ENCODE measurements around the gene DDX59.
"Not testable (repeated sequence)": the region's sequence is repeated elsewhere in the genome, so short reads cannot be mapped to it uniquely, and the experiment has no call there.

Gene DDX59

DNA sequence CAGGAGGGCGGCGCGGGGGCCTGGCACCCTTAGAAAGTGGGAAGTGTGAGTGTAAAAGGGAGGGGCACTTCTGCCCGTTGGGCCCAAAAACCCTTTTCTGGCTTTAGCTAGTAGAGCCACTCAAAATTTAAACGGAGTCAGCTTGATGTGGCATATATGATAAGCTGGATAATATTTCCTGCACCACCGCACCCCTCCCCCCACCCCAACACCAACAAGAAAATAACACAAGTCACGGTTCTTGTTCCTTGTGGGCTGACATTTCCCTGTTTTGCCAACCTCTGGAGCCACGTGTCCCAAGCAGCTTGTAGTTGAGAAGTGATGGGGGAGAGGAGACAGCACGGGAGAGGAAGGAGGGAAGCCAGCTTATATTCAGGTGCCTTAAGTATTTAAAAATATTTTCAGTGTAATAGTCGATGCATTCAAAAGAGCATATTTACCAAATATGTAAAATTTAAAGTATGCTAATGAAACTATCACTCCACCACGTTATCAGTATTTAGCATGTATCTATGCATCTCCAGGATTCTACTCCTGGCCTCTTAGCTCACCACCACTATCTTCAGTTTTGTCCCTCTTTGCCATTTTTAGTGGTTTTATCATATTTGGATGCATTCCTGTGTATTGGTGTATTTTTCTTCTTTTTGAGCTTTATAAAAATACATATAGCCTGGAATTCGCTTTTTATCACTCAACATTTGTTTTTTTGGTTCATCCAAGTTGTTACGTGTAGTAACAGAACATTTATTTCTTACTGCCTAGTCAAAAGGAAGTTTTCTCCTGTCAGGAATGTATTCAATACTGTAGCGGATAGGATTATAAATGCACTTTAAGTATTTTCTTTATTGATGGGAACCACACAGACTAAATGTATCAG lies 773 bp upstream of the DDX59 start:
- DNase-seq, result peak; percentile 49

DNA sequence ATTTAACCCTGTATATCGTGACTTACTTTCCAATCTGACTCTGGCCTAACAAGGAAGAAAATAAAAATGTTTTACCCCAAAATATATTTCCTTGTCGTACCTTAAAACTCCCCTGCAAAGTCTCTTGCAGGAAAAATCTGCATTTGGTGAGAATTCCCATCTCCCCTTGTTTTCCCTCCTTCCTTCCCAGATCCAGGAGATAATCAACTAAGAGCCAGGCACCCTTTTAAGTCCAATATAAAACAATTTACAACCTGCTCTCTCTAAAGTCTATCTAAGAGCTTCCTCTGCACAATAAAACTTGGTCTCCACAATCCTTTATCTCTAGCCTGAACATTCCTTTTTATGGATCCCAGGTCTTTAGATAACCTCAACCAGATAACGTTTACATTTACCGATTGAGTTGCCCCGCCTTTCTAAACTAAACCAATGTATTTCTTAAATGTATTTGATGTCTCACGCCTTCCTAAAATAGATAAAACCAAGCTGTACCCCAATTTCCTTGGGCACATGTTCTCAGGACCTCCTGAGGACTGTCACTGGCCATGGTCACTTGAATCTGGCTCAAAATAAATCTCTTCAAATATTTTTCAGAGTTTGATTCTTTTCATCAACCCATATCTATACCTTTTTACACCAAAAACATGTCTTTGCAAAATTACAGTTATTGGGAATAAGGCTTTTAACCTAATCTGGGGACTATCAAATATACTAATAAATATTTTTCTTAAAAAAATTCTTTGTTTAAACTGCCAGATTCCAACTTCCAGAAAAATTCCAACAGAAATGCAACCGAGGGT lies 993 bp downstream of the DDX59 start:
- no peak for DNase-seq

DNA sequence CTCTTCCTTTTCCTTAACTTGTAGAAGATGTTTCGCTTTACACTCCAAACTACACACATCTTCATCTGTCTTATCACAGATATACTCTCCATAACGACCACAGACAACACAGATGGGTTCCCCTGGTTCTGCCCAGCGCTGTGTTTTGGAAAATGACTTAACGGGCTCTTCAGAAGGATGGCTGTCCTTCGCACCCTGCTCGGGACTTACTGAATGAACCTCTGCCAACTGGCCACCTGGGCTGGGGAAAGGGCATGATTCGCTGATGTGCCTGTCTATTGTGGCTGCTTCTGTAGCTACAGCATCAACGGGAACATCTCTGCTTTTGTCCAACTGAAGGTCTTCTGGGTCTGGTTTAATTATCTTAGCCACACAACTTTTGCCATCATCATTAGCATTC lies 3.4 kb downstream of the DDX59 start:
- no peak for DNase-seq

DNA sequence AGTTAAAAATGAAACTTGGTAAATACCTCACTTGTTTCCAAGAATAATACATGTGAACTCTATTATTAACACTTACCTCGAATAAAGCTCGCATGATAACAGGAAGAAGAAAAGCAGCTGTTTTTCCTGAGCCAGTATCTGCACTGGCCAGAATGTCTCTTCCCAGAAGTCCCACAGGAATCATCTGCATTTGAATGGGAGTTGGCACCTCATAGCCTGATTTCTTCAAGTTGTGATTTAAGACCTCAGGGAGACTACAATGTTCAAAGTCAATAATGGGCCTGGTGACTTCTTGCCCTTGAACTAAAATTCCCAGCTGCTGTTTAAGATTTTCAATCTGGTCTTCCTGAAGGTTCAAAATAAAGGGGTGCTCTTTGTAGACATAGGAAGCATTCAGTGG lies 3.8 kb downstream of the DDX59 start:
- DNase-seq, result no peak

DNA sequence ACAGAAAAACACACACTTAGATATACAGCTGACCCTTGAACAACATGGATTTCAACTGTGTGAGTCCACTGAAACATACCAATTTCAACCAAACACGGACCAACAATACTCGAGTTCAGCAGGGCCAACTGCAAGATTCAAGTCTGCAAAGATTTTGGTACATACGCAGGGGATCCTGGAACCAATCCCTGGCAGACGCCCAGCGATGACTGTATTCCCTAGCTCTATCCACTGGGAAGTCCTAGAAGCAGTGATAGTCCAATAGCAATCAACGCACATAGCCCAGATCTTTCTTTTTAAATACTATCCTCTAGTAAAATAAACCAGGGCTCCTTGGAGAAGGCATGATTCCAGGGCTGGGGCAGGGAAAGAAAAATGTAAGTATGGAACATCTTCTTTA lies 9.0 kb downstream of the DDX59 start:
- DNase-seq, result no peak

DNA sequence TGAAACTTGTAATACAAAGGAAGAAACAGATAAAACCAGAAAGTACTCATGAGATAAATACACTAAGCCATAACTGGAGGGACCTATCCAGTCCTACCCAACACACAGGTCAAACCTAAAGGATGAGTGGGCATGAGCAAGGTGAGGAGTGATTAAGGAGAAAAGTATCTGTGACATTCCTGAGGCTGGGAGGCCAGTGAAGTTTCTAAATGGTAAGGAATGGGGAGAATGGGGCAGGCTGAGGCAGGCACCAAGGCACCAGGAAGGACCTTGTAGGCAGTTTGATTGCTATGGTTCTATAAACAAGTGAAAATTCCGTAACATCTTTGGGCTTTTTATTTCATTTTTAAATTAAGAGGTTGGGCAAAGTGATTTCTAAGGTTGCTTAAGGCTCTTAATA lies 10.4 kb downstream of the DDX59 start:
- no peak for DNase-seq

DNA sequence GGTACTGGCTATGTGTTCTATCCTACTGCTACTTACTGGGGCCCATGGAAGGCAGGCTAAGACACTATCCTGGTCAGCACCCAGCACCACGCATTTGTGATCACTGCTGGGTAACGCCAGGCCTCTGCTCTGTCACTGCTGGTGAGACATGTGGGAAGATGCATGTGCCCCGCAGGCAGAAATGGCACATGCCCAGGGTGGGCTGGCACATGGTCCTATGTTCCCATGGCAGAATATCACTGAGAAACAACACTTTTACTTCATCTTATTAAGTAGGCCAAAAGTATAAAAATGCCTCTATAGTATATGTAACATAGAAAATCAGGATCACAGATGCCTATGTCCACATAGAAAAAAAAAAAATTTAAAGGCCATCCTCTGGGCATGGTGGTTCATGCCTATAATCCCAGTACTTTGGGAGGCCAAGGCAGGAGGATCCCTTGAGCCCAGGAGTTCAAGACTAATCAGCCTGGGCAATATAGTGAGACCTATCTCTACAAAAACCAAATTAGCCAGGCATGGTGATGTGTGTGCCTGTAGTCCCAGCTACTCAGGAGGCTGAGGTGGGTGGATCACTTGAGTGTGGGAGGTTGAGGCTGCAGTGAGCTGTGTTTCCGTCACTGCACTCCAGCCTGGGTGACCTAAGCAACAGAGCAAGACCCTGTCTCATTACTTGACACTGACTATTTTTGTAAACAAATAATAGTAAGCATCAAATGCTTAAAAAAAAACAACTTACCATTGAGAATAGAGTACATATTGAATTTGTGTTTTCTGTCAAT lies 11.5 kb downstream of the DDX59 start:
- DNase-seq, result no peak

DNA sequence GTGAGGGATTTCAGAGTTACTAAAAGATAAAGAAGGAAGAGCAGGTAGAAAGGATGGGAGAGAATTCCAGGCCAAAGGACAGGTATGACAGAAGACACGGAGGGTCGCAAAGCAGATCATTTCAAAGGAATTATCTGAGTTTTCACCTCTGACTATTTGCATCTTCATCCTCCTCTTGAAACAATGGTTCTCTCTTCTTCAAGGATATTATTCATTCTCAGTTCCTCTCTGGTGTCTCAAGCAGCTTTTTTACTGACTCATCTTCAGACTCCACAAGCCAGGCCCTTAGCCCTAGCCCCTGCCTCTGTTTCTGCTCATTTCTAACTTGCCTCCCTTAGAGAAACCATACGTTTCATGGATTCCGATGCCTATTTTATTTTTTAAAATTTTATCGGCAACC lies 15.0 kb downstream of the DDX59 start:
- DNase-seq, result no peak

DNA sequence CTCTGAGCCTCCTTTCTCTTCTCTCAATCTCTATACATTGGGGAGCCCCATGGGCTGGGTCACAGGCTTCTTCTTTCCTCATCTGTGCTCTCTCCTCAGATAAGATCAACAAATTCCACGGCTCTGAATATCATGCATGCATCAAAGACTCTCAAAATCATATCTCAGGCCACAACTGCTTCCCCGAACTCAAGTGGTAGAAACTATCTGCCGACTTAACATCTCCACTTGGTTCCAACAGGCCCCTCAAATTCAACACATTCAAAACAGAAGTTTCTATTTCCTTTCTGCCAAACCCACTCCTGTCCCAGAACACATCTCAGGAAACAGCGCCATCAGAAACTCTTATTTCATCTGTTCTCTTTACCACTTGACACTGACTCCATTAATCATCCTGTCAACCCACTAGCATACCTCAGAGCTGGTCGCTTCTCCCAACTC lies 16.7 kb downstream of the DDX59 start:
- no peak for DNase-seq

DNA sequence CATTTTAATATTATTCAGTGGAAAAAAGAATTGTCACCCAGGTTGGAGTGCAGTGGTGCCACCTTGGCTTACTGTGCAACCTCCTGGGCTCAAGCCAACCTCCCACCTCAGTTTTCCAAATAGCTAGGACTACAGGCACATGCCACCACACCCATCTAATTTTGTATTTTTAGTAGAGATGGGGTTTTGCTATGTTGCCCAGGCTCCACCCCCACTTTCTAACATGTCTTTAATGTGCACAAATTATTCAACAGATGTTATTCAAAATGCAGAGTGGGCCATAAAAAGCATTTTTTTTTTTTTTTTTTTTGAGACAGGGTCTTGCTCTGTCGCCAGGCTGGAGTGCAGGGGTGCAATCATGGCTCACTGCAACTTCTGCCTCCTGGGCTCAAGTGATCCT lies 17.3 kb downstream of the DDX59 start:
- no peak for DNase-seq

DNA sequence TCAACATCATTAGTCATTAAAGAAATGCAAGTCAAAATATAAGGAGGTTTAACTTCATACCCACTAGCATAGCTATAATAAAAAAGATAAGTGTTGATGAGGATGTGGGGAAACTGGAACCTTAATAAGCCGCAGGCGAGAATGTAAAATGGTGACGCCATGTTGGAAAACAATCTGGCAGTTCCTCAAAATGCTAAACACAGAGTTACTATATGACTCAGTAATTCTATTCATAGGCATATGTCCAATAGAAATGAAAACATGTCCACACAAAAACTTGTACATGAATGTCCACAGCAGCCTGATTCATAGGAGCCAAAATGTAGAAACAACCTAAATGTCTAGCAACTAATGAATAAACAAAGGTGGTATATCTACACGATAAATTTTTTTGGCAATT lies 23.2 kb downstream of the DDX59 start:
- DNase-seq, result no peak

DNA sequence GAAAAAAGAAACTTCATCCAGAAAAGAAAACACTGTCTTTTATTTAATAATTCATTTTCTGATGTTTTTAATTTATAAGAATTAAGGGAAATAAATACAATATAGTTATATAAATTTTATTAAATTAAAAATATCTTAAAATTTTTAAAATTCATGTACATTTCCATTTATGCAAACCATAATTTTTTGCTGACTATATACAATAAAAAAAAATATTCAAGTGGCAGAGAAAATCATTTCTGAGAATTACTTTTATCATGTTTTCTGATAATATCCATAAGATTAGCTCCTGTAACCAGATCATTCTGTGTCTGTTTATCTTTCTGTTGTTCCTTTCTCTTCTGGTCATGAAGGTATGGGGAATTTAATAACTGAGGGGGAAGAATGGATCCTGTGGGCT lies 25.7 kb downstream of the DDX59 start:
- no peak for DNase-seq

DNA sequence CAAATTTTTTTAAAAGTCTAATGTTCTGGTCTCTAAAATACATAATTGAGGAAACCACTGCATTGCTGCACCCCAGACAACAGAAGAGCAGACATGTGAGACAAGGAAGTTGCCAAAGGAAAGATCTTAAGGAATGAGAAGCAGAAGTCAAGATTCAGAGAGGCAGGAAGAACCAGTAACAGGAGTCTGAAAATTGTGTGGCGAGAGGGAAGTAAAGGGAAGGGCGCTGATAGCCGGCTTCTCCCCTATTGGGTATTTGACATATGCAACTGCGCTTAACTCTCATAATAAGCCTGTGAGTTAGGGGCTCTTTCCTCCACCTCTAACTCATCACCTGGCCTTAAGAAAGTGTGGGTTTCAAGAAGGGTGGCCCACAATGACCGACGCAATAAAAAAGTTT lies 27.2 kb downstream of the DDX59 start:
- no peak for DNase-seq

DNA sequence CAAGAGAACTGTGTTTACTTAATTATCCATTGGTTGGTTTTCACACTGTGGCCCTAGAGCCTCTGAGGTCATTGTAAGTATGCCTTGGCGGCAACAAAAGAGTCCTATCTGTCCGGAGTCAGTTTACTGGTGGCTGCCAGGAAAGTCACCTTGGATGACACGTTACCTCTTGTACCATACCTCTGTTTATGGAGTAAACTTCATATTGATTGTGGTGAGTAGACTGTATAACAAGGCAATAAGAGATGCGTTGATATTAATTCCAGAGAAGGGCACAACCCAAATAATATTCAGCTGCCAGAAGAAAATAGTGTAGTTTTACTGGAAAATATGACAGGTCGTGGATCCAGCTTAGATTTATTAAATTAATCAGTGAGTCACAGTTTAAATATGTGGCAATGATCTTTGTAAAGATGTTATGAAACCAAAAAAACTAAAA lies 28.7 kb downstream of the DDX59 start:
- no peak for DNase-seq

DNA sequence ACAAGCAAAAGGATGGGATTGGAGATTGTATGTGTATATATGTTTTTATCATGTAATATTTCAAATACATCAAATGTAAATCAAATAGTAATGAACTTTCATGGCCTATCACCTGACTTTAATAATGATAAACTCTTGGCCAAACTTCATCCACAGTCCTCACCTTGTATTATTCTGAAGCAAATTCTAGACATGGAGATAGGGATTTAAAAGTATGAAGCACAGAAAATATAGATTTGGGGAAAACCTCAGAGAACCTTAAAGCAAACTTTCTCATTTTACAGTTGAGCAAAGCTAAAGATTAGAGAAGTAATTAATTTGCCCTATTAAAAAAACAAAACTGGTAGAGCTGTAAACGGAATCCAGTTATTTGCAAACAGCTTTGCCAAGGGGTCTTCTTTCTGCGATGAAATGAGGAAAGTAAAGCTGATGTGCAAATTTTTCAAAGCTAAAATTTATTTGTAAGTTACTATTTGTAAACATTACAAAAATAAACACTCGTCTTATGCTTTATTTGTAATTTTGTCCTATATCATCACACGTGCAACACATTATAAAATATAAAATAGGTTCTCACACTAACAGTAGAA lies 29.2 kb downstream of the DDX59 start:
- no peak for DNase-seq

DNA sequence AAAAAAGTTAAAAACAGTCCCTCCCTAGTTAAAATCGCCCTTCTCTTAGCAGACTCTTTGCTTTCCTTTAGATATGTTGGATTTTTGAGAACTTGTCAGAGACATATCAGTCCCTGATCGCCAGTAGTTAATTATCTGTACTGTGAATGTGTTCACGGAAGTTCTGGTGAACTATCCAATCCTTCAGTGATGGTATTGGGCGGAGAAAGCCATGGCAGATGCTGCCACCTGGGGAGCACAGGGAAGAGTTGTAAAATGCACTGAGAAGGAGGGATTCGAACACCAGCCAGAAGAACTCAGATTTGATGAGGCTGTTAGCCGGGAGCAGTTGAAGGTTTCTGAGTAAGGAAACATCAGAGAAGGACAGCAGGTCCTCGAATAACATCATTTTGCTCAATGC lies 31.6 kb downstream of the DDX59 start:
- DNase-seq, result no peak

DNA sequence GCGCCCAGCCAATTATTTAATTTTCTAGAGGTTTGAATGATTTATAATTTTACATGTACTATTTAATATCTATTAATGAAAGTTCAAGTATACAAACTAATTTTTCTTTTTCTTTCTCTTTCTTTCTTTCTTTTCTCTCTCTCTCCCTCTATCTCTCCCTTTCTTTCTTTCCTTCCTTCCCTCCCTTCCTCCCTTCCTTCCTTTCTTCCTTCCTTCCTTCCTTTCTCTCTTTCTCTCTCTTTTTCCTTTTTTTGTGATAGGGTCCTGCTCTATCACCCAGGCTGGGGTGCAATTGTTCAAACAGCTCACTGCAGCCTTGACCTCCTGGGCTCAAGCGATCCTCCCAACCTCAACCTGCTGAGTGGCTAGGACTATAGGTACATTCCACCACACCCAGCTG lies 33.0 kb downstream of the DDX59 start:
- DNase-seq, result no peak

DNA sequence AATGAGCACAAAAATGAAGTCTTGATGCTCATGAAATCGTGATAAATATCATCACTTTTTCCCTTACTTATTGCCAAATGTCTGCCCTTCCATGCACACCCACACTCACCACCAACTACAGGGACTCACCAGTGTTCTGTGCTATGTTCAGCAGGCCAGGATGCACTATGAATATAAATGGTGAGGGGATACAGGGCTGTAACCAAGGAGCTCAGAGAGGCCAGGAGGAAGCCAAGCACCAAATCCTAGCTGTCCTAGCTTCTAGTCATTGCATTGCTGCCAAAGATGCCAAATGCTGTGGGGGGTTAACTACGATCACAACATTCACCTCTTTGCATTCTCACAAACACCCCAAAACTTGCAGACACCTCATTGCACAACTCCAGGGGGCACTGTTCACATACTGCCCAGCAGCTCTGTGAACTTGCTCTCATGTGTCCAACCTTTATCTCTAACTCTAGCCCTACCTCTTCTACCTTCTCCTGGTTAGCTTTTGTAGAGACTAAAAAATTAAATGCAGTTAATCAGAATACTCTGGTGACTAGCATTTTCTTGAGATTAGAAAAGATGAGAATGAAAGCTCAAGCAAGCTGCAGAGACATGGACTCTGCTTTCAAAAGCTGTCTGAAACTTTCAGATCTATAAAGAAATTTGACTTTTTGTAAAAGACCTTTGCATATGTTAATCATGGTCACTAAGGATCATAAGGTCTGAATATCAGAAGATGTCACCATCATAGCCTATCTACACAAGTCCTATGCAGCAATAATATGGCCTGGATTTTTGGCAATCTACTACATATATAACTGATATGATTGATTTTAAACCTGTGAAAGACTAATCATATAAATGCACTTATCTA lies 35.2 kb downstream of the DDX59 start:
- no peak for DNase-seq

DNA sequence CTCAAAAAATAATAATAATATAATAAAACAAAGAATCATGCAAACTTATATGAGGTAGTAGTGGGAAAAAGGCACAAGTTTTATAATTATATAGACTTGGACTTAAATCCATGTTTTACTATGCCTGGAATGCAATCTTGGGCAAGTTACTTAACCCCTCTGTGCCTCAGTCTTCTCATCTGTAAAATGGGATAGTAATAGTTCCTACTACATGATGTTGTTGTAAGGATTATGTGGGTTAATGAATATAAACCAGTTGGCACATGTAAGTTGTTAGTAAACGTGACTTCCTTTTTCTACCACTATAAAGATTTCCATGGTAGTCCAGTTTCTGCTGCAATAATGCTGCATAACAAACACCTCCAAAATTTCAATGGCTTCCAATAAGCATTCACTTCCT lies 38.3 kb downstream of the DDX59 start:
- DNase-seq, result no peak

DNA sequence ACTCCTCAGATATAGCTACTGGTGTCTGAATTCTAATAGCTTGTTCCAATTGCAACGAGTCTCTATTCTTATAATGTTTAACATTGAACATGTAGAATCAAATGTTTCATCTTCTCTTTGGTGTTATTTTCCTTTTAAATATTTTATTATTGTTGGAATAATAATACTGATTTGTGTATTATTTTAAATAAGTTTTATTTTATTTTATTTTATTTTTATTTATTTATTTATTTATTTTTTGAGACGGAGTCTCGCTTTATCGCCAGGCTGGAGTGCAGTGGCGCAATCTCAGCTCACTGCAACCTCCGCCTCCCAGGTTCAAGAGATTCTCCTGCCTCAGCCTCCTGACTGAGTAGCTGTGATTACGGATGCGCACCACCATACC lies 39.2 kb downstream of the DDX59 start:
- DNase-seq, result not testable (repeated sequence)

DNA sequence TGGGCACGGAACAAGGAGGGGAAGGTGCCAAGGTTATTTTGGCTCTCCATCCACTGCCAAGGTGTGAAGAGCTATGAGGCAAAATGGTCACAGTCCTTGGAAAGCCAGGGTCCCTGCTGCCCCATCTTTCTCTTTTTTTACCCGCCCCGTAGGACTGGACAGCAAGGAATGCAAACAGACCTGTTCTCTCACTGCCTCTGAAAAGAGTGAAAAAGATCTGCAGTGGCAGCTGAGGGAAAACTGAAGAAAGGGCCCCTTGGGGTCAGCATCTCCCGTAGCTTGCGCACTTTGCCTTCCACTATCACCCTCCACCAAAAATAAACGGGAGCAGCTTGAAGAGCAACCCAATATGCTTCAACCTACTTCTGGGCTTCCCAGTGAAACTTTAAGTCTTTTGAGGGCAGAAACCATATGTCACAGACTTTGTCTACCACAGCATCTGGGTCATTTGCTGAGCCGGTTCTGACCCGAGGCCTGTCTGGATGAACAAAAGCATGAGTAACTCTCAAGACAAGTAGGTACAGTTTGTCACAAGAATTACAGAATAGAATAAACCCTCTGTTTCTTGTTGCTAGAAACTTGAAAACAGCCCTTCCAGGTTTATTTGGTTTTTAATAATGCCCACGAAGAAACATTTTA lies 39.7 kb downstream of the DDX59 start:
- DNase-seq, result no peak
